ENCODE results near the gene RPGRIP1L.

Gene RPGRIP1L

GRCh38 chr16:53598511-53599275 lies 105.0 kb downstream of the RPGRIP1L start:
- no peaks in the 10 kb centered on the region for H3K36me3 ChIP-seq (ENCODE audit: insufficient read depth, low read depth, low read length)
- H3K27ac ChIP-seq (ENCODE audit: low read length) = no peak overlapping the region
- no peak overlapping the region for H3K9ac ChIP-seq (ENCODE audit: low read depth, low read length)
- H3K27me3 ChIP-seq (ENCODE audit: insufficient read depth, low read length) = no peaks in the 10 kb centered on the region
- no peaks in the 10 kb centered on the region for H3K4me1 ChIP-seq (ENCODE audit: insufficient read depth, low read length)
- H3K4me3 ChIP-seq (ENCODE audit: low read length) = no peak overlapping the region
- no peaks in the 10 kb centered on the region for H3K9me3 ChIP-seq (ENCODE audit: insufficient read depth, low read depth, low read length)

- Histone ChIP-seq H3K9me3 (ENCODE audit: insufficient read depth, low read depth, low read length) (no peaks in the 10 kb centered on the region), H3K4me3 (ENCODE audit: low read length) (no peak overlapping the region), H3K4me1 (ENCODE audit: insufficient read depth, low read length) (no peaks in the 10 kb centered on the region), H3K27me3 (ENCODE audit: insufficient read depth, low read length) (no peaks in the 10 kb centered on the region), H3K9ac (ENCODE audit: low read depth, low read length) (no peak overlapping the region), H3K27ac (ENCODE audit: low read length) (no peak overlapping the region), H3K36me3 (ENCODE audit: insufficient read depth, low read depth, low read length) (no peaks in the 10 kb centered on the region)
These were observed 105.9 kb downstream of the RPGRIP1L start for GRCh38 chr16:53597776-53598175.

GRCh38 chr16:53588081-53588648 lies 115.5 kb downstream of the RPGRIP1L start:
- no peaks in the 10 kb centered on the region for H3K4me1 ChIP-seq (ENCODE audit: insufficient read depth, low read length)
- no peaks in the 10 kb centered on the region for H3K36me3 ChIP-seq (ENCODE audit: insufficient read depth, low read depth, low read length)
- no peaks in the 10 kb centered on the region for H3K27me3 ChIP-seq (ENCODE audit: insufficient read depth, low read length)
- no peaks in the 10 kb centered on the region for H3K9me3 ChIP-seq (ENCODE audit: insufficient read depth, low read depth, low read length)
- no peak overlapping the region for H3K4me3 ChIP-seq (ENCODE audit: low read length)
- H3K9ac ChIP-seq (ENCODE audit: low read depth, low read length) = no peak overlapping the region
- H3K27ac ChIP-seq (ENCODE audit: low read length) = no peak overlapping the region

- Histone ChIP-seq H3K9me3 (ENCODE audit: insufficient read depth, low read depth, low read length) (no peaks in the 10 kb centered on the region), H3K9ac (ENCODE audit: low read depth, low read length) (no peak overlapping the region), H3K27me3 (ENCODE audit: insufficient read depth, low read length) (no peaks in the 10 kb centered on the region), H3K27ac (ENCODE audit: low read length) (no peak overlapping the region), H3K4me1 (ENCODE audit: insufficient read depth, low read length) (no peaks in the 10 kb centered on the region), H3K36me3 (ENCODE audit: insufficient read depth, low read depth, low read length) (no peaks in the 10 kb centered on the region), H3K4me3 (ENCODE audit: low read length) (no peak overlapping the region)
These were observed 120.3 kb downstream of the RPGRIP1L start for GRCh38 chr16:53583401-53583800.

GRCh38 chr16:53581784-53582183 lies 121.9 kb downstream of the RPGRIP1L start:
- Histone ChIP-seq H3K9me3 (ENCODE audit: insufficient read depth, low read depth, low read length) (no peaks in the 10 kb centered on the region), H3K4me1 (ENCODE audit: insufficient read depth, low read length) (no peaks in the 10 kb centered on the region), H3K27me3 (ENCODE audit: insufficient read depth, low read length) (no peaks in the 10 kb centered on the region), H3K9ac (ENCODE audit: low read depth, low read length) (no peak overlapping the region), H3K36me3 (ENCODE audit: insufficient read depth, low read depth, low read length) (no peaks in the 10 kb centered on the region), H3K27ac (ENCODE audit: low read length) (no peak overlapping the region), H3K4me3 (ENCODE audit: low read length) (no peak overlapping the region)

- Histone ChIP-seq H3K27ac (ENCODE audit: low read length) (no peak overlapping the region), H3K9ac (ENCODE audit: low read depth, low read length) (no peak overlapping the region), H3K4me1 (ENCODE audit: insufficient read depth, low read length) (no peaks in the 10 kb centered on the region), H3K4me3 (ENCODE audit: low read length) (no peak overlapping the region), H3K9me3 (ENCODE audit: insufficient read depth, low read depth, low read length) (no peaks in the 10 kb centered on the region), H3K27me3 (ENCODE audit: insufficient read depth, low read length) (no peaks in the 10 kb centered on the region), H3K36me3 (ENCODE audit: insufficient read depth, low read depth, low read length) (no peaks in the 10 kb centered on the region)
These were observed 123.4 kb downstream of the RPGRIP1L start for GRCh38 chr16:53580038-53580802.

GRCh38 chr16:53576904-53577303 lies 126.8 kb downstream of the RPGRIP1L start:
- Histone ChIP-seq H3K36me3 (ENCODE audit: insufficient read depth, low read depth, low read length) (no peaks in the 10 kb centered on the region), H3K4me1 (ENCODE audit: insufficient read depth, low read length) (no peaks in the 10 kb centered on the region), H3K27me3 (ENCODE audit: insufficient read depth, low read length) (no peaks in the 10 kb centered on the region), H3K4me3 (ENCODE audit: low read length) (no peak overlapping the region), H3K27ac (ENCODE audit: low read length) (no peak overlapping the region), H3K9ac (ENCODE audit: low read depth, low read length) (no peak overlapping the region), H3K9me3 (ENCODE audit: insufficient read depth, low read depth, low read length) (peaks cover under 1% of the 10 kb centered on the region; the same call in 1 of the 2 replicates)

- H3K27me3 ChIP-seq (ENCODE audit: insufficient read depth, low read length) = no peaks in the 10 kb centered on the region
- no peaks in the 10 kb centered on the region for H3K4me1 ChIP-seq (ENCODE audit: insufficient read depth, low read length)
- H3K4me3 ChIP-seq (ENCODE audit: low read length) = no peak overlapping the region
- H3K9ac ChIP-seq (ENCODE audit: low read depth, low read length) = no peak overlapping the region
- H3K36me3 ChIP-seq (ENCODE audit: insufficient read depth, low read depth, low read length) = no peaks in the 10 kb centered on the region
- peaks cover 4% of the 10 kb centered on the region for H3K9me3 ChIP-seq (ENCODE audit: insufficient read depth, low read depth, low read length)
- no peak overlapping the region for H3K27ac ChIP-seq (ENCODE audit: low read length)
These were observed 127.4 kb downstream of the RPGRIP1L start for GRCh38 chr16:53576210-53576609.

GRCh38 chr16:53571763-53572162 lies 131.9 kb downstream of the RPGRIP1L start:
- Histone ChIP-seq H3K9me3 (ENCODE audit: insufficient read depth, low read depth, low read length) (peaks cover 10% of the 10 kb centered on the region), H3K4me1 (ENCODE audit: insufficient read depth, low read length) (no peaks in the 10 kb centered on the region), H3K36me3 (ENCODE audit: insufficient read depth, low read depth, low read length) (no peaks in the 10 kb centered on the region), H3K9ac (ENCODE audit: low read depth, low read length) (no peak overlapping the region), H3K27ac (ENCODE audit: low read length) (no peak overlapping the region), H3K4me3 (ENCODE audit: low read length) (no peak overlapping the region), H3K27me3 (ENCODE audit: insufficient read depth, low read length) (no peaks in the 10 kb centered on the region)

GRCh38 chr16:53566552-53567245 lies 137.0 kb downstream of the RPGRIP1L start:
- Histone ChIP-seq H3K9me3 (ENCODE audit: insufficient read depth, low read depth, low read length) (peaks cover 8% of the 10 kb centered on the region), H3K27ac (ENCODE audit: low read length) (no peak overlapping the region), H3K36me3 (ENCODE audit: insufficient read depth, low read depth, low read length) (no peaks in the 10 kb centered on the region), H3K27me3 (ENCODE audit: insufficient read depth, low read length) (no peaks in the 10 kb centered on the region), H3K4me1 (ENCODE audit: insufficient read depth, low read length) (peaks cover 9% of the 10 kb centered on the region; the same call in 1 of the 2 replicates), H3K9ac (ENCODE audit: low read depth, low read length) (no peak overlapping the region), H3K4me3 (ENCODE audit: low read length) (no peak overlapping the region)

- Histone ChIP-seq H3K9me3 (ENCODE audit: insufficient read depth, low read depth, low read length) (no peaks in the 10 kb centered on the region), H3K9ac (ENCODE audit: low read depth, low read length) (no peak overlapping the region), H3K4me1 (ENCODE audit: insufficient read depth, low read length) (peaks cover 13% of the 10 kb centered on the region; the same call in 1 of the 2 replicates), H3K4me3 (ENCODE audit: low read length) (no peak overlapping the region), H3K27me3 (ENCODE audit: insufficient read depth, low read length) (no peaks in the 10 kb centered on the region), H3K36me3 (ENCODE audit: insufficient read depth, low read depth, low read length) (no peaks in the 10 kb centered on the region), H3K27ac (ENCODE audit: low read length) (no peak overlapping the region)
These were observed 138.3 kb downstream of the RPGRIP1L start for GRCh38 chr16:53565296-53565863.
